Astrocyte (in vitro differentiated cells and primary cell): ENCODE measurements around the gene ATP6V0E1. TPM values are rescaled to one million over a fixed set of nuclear protein-coding genes. Genes with fewer than 3 reads are reported as not detected.

Source experiments
- DNase-seq: peaks from one replicate; pipeline ENCODE4 v3.0.0-alpha.2; 2010; ENCODE audit warnings: low read depth
- FAIRE-seq: peaks from 2 replicates; lab custom pipeline; 2011; peaks lifted over from hg19 to GRCh38; lab: Jason Lieb, UNC
- H2AFZ ChIP-seq: 2 replicates; pipeline ENCODE4 v1.6.0; 2012; ENCODE audit warnings: low read depth, low read length, inconsistent platforms
- H3K27ac ChIP-seq: 2 replicates; pipeline ENCODE4 v1.5.1; 2011; ENCODE audit warnings: low read depth, low read length, inconsistent platforms
- H3K27me3 ChIP-seq: 2 replicates; pipeline ENCODE4 v1.6.0; 2011; ENCODE audit warnings: low read length, inconsistent platforms; ENCODE audit not compliant: insufficient read depth
- H3K36me3 ChIP-seq: 2 replicates; pipeline ENCODE4 v1.5.1; 2011; ENCODE audit warnings: low read length, inconsistent platforms; ENCODE audit not compliant: insufficient read depth
- H3K4me1 ChIP-seq: 2 replicates; pipeline ENCODE4 v1.5.1; 2011; ENCODE audit warnings: low read length, inconsistent platforms; ENCODE audit not compliant: insufficient read depth
- H3K4me2 ChIP-seq: 2 replicates; pipeline ENCODE4 v1.6.0; 2012; ENCODE audit warnings: low read length, inconsistent platforms
- H3K4me3 ChIP-seq: 2 replicates; pipeline ENCODE4 v1.5.1; 2011; ENCODE audit warnings: low read depth, mild to moderate bottlenecking, low read length, inconsistent platforms; ENCODE audit not compliant: insufficient read depth
- H3K79me2 ChIP-seq: 2 replicates; pipeline ENCODE4 v1.6.0; 2012; ENCODE audit warnings: mild to moderate bottlenecking, low read length, inconsistent platforms; ENCODE audit not compliant: insufficient read depth
- H3K9ac ChIP-seq: 2 replicates; pipeline ENCODE4 v1.6.0; 2012; ENCODE audit warnings: mild to moderate bottlenecking, low read length, inconsistent platforms
- H3K9me3 ChIP-seq: 2 replicates; pipeline ENCODE4 v1.5.1; 2012; ENCODE audit warnings: low read depth, mild to moderate bottlenecking, low read length, inconsistent platforms; ENCODE audit not compliant: insufficient read depth
- H4K20me1 ChIP-seq: 2 replicates; pipeline ENCODE4 v1.6.0; 2012; ENCODE audit warnings: low read length, inconsistent platforms; ENCODE audit not compliant: insufficient read depth
- H3K27ac Mint-ChIP-seq: one replicate; pipeline ENCODE4 v1.8.0; 2021; ENCODE audit warnings: mild to moderate bottlenecking, mixed read lengths; ENCODE audit not compliant: unreplicated experiment
- H3K27me3 Mint-ChIP-seq: one replicate; pipeline ENCODE4 v1.8.0; 2021; ENCODE audit warnings: low read depth, mixed read lengths; ENCODE audit not compliant: unreplicated experiment
- H3K36me3 Mint-ChIP-seq: one replicate; pipeline ENCODE4 v1.8.0; 2021; ENCODE audit warnings: low read depth, mixed read lengths; ENCODE audit not compliant: unreplicated experiment
- H3K4me1 Mint-ChIP-seq: one replicate; pipeline ENCODE4 v1.8.0; 2021; ENCODE audit warnings: low read depth, mixed read lengths; ENCODE audit not compliant: unreplicated experiment
- H3K4me3 Mint-ChIP-seq: one replicate; pipeline ENCODE4 v1.8.0; 2021; ENCODE audit warnings: mild to moderate bottlenecking, moderate library complexity, mixed read lengths; ENCODE audit not compliant: unreplicated experiment
- H3K9me3 Mint-ChIP-seq: one replicate; pipeline ENCODE4 v1.8.0; 2021; ENCODE audit warnings: mild to moderate bottlenecking, mixed read lengths; ENCODE audit not compliant: unreplicated experiment
- EZH2 ChIP-seq: IDR thresholded peaks from 2 replicates; pipeline ENCODE4 v1.6.1; 2012; ENCODE audit warnings: mild to moderate bottlenecking, low read length, inconsistent platforms; ENCODE audit not compliant: insufficient read depth
- total RNA-seq: library from RNA; stranded (reverse); gene quantifications from 2 replicates; pipeline ENCODE4 v1.2.1, GENCODE V29; 2021
- TF ChIP-seq, protein P1 (sequence below): IDR thresholded peaks from 2 replicates; pipeline ENCODE4 v1.5.1; 2011; ENCODE audit warnings: low read depth, mild to moderate bottlenecking, inconsistent platforms, low read length, moderate library complexity; ENCODE audit not compliant: insufficient read depth

Gene ATP6V0E1
- total RNA-seq, 1 donor from 2014 or later: 327 TPM

DNA sequence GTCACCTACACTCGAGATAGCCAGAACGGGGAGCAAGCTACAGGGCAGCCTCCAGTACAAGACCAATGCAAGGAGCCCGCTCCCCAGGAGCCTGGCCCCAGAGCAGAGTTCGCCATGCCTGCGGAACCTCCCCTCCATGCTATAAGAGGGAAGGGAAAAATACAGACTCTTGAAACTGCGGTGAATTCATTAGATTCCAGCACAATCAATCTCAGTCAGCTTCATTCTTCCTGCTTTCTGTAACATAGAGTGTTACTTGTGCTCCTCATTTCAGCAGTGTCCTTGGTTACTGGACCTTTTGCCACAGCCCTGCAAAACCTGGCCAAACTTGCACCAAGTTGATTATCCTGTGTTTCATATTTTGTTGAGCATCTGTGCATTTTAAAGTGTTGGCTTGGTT, 50.4 kb downstream of the ATP6V0E1 start:
- FAIRE-seq (no peak), DNase-seq (peak; percentile 42)
- H2AFZ ChIP-seq: no peak overlapping the region
- H3K79me2 ChIP-seq: peaks cover 42% of the 10 kb centered on the region
- H3K27me3 ChIP-seq: no peaks in the 10 kb centered on the region
- Mint-ChIP-seq H3K4me3 (no peak overlapping the region), H3K36me3 (peaks cover 9% of the 10 kb centered on the region), H3K9me3 (no peaks in the 10 kb centered on the region), H3K27ac (no peak overlapping the region), H3K27me3 (no peaks in the 10 kb centered on the region), H3K4me1 (peaks cover 17% of the 10 kb centered on the region)
- TF ChIP-seq, protein P1, sequence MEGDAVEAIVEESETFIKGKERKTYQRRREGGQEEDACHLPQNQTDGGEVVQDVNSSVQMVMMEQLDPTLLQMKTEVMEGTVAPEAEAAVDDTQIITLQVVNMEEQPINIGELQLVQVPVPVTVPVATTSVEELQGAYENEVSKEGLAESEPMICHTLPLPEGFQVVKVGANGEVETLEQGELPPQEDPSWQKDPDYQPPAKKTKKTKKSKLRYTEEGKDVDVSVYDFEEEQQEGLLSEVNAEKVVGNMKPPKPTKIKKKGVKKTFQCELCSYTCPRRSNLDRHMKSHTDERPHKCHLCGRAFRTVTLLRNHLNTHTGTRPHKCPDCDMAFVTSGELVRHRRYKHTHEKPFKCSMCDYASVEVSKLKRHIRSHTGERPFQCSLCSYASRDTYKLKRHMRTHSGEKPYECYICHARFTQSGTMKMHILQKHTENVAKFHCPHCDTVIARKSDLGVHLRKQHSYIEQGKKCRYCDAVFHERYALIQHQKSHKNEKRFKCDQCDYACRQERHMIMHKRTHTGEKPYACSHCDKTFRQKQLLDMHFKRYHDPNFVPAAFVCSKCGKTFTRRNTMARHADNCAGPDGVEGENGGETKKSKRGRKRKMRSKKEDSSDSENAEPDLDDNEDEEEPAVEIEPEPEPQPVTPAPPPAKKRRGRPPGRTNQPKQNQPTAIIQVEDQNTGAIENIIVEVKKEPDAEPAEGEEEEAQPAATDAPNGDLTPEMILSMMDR: no peak
- no peak for TF ChIP-seq EZH2
- H3K27ac ChIP-seq: no peak overlapping the region
- H3K4me2 ChIP-seq: no peak overlapping the region
- H3K4me3 ChIP-seq: no peak overlapping the region
- no peaks in the 10 kb centered on the region for H3K9me3 ChIP-seq
- no peak overlapping the region for H3K9ac ChIP-seq
- peaks cover 15% of the 10 kb centered on the region for H3K4me1 ChIP-seq
- peaks cover 4% of the 10 kb centered on the region for H3K36me3 ChIP-seq
- peaks cover 32% of the 10 kb centered on the region for H4K20me1 ChIP-seq

DNA sequence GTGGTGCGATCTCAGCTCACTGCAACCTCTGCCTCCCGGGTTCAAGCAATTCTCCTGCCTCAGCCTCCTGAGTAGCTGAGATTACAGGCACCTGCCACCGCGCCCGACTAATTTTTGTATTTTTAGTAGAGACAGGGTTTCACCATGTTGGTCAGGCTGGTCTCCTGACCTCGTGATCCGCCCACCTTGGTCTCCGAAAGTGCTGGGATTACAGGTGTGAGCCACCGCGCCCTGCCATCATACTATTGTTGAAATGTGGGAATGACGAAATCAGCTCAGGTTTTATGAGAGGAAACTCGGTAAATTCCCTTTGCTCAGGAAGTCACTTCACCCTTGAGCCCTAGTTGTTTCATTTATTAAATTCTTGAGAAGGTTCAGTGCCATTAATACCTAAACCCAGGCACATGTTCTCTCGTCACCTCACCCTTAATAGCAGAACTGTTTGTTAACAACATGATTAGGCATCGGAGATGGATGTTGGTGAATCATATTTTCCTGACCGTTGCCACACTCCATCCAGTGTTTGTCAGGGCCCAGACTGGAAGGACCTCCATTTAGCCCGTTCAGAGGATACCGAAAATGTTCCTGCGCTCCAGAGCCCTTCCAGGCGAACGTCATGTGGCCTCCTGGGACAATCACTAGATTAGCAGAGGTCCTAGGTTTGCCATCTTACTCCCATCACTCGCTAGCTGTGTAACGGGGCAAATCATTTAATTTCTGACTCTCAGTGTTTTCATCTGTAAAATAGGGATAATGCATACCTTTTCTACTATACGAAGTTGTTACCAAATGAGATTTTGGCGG, 52.5 kb downstream of the ATP6V0E1 start:
- Histone ChIP-seq H3K79me2 (peaks cover 24% of the 10 kb centered on the region), H3K4me2 (peak overlapping the region; percentile 72), H3K27ac (no peak overlapping the region)

More for the DNA sequence above, 52.5 kb downstream of the ATP6V0E1 start:
- TF ChIP-seq, protein P1: no peak
- TF ChIP-seq EZH2: no peak
- DNase-seq (no peak), FAIRE-seq (no peak)
- Histone ChIP-seq H3K4me3 (no peak overlapping the region), H3K27me3 (no peaks in the 10 kb centered on the region), H3K4me1 (peaks cover 7% of the 10 kb centered on the region), H4K20me1 (peaks cover 20% of the 10 kb centered on the region), H2AFZ (no peak overlapping the region), H3K36me3 (peaks cover 4% of the 10 kb centered on the region), H3K9ac (peak overlapping the region; percentile 57), H3K9me3 (no peaks in the 10 kb centered on the region)
- no peaks in the 10 kb centered on the region for H3K27me3 Mint-ChIP-seq
- no peak overlapping the region for H3K4me3 Mint-ChIP-seq
- H3K9me3 Mint-ChIP-seq: no peaks in the 10 kb centered on the region
- peaks cover 16% of the 10 kb centered on the region for H3K36me3 Mint-ChIP-seq
- no peak overlapping the region for H3K27ac Mint-ChIP-seq
- H3K4me1 Mint-ChIP-seq: peaks cover 17% of the 10 kb centered on the region
